HL-60/S4 treated with phorbol 12-myristate 13-acetate at 8.2 ng/mL for 4 days and 3 days (cell line): ENCODE measurements around the gene LARP4B.
"Not testable (repeated sequence)": the region's sequence is repeated elsewhere in the genome, so short reads cannot be mapped to it uniquely, and the experiment has no call there.

Source experiments
- in situ Hi-C: fragments of 300-500 bp; cut with MboI; formaldehyde crosslinking; loops from 2 replicates; pipeline ENCODE4 v1.15.0; 2022; ENCODE audit warnings: low sequenced_read_pairs

Gene LARP4B

DNA sequence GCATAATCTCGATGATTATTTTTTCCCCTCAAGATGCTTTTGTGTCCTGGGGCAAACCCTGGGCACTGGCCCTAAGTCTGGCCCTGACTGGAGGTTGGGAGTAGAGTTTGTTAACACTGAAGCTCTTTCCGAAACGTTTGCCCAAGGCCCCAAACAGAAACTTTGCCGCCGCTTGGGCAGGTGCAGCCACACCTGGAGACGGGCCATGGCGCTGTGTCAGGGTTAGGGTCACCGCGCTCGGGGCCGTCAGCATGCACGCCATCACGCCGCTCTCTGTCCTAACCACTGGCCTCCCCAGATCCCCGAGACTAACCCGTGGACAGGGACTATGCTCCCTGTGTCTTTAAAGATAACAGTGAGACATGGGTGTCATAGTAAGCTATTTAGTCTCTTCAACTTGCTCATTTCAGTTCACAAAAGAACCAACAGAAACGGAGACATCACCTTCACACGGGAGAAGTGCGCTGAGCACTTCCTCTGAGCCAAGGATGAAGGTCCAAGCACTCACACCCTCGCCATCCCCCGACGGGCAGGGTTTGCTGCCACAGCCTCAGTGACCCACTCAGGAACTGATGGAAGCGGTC lies 156.8 kb downstream of the LARP4B start:
- in situ Hi-C loops: no loop called here

DNA sequence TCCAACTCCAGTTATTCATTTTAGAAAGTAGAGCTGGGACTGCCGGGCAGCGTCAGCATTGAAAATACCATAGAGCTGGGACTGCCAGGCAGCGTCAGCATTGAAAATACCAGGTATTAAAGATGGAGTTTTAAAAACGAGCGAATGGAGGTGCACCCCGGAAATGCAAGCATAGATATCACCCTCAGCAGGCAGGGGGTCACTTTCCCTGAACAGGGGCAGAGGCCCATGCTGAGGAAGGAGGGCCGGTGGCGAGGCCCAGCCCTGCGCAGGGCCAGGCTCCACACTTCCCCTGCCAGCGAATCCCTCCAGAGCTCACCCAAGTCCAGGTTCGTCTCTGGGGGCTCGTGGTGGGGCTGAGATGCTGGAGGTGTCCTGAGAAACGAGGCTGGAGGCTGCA lies 157.3 kb downstream of the LARP4B start:
- in situ Hi-C loops: no loop called here

DNA sequence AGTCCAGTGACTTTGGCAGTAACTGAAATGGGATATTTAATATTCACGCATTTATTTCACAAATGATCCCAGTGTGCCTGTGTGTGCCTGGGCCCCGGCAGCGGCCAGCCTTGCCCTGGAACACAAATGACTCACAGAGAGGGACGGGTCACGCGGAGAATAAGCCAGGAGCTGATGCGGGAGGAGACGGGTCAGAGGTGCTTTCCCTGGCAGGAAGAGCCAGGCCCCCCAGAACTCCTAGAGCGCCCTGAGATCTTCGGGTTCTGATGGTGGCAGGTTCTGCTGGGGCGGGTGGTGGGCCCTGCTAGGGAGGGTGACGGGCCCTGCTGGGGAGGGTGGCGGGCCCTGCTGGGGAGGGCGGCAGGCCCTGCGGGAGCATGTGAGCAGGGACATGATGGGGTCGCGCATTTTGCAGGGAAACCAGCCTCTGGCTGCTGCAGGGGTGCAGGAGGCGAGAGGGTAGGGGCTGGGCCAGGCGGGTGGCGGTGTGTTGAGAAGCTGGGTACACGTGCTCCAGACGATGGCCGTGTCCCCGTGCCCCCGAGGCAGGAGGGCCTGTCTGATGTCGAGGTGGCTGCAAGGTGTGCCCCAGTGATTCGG lies 157.8 kb downstream of the LARP4B start:
- in situ Hi-C loops: no loop called here

DNA sequence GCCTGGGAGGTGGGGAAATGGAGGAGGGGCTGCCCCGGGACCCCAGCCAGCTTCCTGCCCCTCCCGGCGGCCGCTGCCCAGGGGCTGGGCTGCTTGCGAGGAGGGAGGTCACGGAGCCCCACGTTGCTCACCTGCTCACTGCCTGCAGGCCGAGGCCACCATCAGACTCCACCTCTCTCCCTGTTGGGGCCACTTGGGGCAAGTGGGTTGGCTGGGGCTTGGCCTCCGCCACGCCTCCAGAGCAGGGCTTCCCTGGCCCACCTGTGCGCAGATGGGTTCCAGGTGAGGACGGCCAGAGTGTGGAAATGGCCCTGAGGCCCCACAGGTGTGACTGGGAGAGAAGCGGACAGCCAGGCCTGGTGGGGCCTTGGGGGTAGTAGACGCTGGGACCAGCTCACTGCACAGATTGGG lies 159.3 kb downstream of the LARP4B start:
- in situ Hi-C loops: no loop called here

DNA sequence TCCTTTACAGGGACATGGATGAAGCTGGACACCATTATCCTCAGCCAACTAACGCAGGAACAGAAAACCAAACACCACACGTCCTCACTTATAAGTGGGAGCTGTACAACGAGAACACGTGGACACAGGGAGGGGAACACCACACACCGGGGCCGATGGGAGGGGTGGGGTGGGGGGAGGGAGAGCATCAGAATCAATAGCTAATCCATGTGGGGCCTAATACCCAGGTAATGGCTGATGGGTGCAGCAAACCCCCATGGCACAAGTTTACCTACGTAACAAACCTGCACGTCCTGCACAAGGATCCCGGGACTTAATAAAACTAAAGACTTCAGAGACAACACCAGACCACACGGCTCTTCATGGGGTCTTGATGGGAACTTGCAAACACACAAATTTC lies 159.9 kb downstream of the LARP4B start:
- in situ Hi-C loops: no loop called here

DNA sequence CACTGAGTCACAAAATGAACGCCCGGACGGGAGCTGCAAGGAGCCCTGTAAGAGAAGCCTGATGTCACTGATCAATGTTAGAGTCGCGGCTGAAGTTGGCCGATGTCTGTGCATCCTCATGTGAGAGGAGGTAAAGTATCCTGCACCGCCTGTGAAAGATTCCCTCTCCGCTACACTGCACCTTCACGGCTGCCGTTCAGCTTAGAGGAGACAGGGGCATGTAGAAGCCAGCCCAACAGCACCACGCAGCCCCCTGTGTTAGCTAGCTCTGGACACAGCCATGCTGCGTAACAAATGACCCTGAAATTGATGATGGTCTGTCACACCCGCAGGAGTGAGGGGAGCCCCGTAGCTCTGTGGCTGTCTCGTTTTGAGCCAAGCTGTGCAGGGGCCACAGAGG lies 160.5 kb downstream of the LARP4B start:
- in situ Hi-C loops: no loop called here

DNA sequence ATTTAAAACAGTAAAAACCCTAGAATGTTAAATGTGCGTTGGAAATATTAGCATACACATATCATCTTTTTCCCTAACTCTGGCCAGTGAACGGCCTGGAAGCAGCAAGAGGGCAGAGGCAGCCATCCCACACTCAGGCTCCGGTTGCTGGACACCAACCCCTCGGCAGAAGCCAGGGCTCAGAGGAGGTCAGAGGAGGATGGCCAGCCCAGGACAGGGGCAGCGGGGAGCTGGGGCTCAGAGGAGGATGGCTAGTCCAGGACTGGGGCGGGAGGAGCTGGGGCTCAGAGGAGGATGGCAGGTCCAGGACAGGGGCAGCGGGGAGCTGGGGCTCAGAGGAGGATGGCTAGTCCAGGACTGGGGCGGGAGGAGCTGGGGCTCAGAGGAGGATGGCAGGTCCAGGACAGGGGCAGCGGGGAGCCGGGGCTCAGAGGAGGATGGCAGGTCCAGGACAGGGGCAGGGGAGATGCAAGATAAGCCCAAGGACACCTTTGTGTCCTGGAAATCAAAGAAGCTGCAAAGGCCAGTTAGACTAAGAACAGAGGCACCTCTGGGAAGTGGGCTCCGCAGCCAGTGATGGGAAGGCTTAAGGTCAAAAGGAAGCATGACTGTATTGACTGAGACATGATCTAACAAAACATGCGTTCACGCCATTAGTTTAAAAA lies 161.3 kb downstream of the LARP4B start:
- in situ Hi-C loops: not testable (repeated sequence)

DNA sequence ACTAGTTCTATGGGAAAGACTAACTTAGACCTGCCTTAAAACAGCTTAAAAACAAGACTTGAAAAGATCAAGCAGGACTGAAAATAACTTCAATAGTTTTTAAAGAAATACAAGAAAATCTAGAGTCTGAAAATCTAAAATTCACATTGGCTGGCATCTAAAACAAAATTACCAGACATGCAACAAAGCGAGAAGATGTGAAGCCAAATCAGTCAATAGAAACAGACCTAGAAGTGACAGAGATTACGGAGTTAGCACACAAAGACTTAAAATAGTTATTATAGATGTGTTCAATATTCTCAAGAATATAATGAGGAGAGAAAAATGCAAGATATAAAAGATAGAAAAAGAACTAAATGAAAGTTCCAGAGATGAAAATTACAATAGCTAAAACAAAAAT lies 163.7 kb downstream of the LARP4B start:
- in situ Hi-C loops: no loop called here

DNA sequence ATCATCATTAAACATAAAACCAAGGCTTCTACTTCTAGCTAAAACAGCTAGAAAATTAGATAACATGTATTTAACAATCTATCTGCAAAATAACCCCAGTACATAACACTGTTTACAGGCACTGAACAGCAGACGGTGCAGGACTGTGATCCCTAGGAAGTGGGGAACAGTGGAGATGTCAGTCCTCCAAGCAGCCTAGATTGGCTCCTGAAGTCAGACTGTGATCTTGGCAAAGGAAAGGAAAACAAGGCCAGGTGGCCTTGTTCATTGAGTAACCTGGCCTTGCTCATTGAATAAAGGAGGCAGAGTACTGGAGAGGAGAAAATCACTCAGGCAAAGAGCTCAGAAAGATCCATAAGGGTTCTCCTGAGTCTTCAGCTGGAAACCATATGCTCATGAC lies 164.3 kb downstream of the LARP4B start:
- in situ Hi-C loops: no loop called here

DNA sequence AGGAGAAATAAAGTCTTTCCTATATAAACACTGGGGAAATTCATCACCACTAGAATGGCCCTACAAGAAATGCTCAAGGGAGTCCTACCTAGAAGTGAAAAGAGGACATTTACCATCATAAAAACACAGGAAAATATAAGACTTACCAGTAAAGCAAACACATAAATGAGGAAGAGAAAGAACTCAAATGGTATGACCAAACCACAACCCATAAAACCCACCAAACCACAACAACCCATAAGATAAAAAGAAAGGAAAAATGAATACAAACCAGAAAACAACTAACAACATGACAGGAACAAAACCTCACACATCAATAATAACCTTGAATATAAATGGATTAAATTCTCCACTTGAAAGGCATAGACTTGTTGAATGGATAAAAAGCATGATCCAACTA lies 170.1 kb downstream of the LARP4B start:
- in situ Hi-C loops: no loop called here

DNA sequence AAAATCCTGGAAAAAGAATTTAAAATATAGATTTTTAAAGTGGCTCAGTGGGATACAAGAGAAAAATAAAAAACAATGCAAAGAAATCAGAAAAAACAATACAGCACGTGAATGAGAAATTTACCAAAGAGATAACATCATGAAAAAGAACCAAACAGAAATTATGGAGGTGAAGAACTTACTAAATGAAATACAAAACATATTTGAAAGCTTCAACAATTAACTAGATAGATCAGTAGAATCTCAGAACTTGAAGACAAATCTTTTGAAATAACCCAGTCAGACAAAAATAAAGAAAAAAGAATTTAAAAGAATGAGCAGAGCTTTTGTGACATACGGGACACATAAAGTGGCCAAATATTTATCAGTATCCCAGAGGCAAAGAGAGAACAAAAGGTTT lies 170.9 kb downstream of the LARP4B start:
- in situ Hi-C loops: no loop called here

DNA sequence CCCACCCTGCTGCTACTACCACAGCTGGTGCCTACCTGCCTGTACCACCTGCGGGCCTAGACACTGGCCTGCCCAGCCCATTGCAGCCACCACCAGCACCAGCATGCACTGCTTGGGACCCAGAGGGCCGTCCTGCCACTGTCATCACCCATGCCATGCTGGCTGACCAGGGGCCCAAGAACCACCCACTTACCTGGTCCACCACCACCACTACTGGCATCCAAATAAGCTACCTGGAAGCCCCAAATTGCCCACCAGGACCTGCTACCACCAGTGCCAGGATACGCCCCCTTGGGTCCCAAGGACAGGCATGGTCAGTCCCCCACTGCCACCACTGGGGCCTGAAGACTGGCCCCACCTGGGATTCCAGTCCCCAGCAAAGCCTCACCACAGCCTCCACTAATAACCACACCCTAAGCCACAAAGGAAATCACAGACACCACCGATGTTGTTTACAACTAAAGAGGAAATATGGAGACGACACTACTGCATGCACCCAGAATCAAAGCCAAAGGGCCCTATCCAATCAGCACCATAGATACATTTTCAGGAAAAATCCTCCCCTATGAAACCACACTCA lies 171.5 kb downstream of the LARP4B start:
- in situ Hi-C loops: no loop called here
